Small intestine (tissue), 7 donors: ENCODE data around the gene MAP10. TPM values are rescaled to one million over a fixed set of nuclear protein-coding genes. Genes with fewer than 3 reads are reported as not detected.
"Not testable (repeated sequence)": the region's sequence is repeated elsewhere in the genome, so short reads cannot be mapped to it uniquely, and the experiment has no call there.

Source experiments
- DNase-seq, 2 donors: peaks; one replicate each; pipeline versions ENCODE4 v3.0.0 to v3.0.0-alpha.2; 2013
- FAIRE-seq: peaks from 2 replicates; lab custom pipeline; 2012; peaks lifted over from hg19 to GRCh38; lab: Jason Lieb, UNC
- H3K27ac ChIP-seq, 3 donors: one replicate each; pipeline ENCODE4 v1.5.1; 2013; ENCODE audit warnings: low read length in 2 of 3, mild to moderate bottlenecking in 2 of 3, control low read depth in 1 of 3, inconsistent platforms in 1 of 3, low read depth in 1 of 3, moderate library complexity in 1 of 3
- H3K27me3 ChIP-seq, 3 donors: one replicate each; pipeline ENCODE4 v1.6.1; 2013; ENCODE audit warnings: low read length in 3 of 3, inconsistent platforms in 1 of 3; ENCODE audit not compliant: control insufficient read depth in 3 of 3, insufficient read depth in 3 of 3
- H3K36me3 ChIP-seq, 3 donors: one replicate each; pipeline ENCODE4 v1.6.1; 2013; ENCODE audit warnings: low read length in 3 of 3, inconsistent platforms in 1 of 3, low read depth in 1 of 3, mild to moderate bottlenecking in 1 of 3, moderate library complexity in 1 of 3; ENCODE audit not compliant: control insufficient read depth in 3 of 3, insufficient read depth in 2 of 3
- H3K4me1 ChIP-seq, 3 donors: one replicate each; pipeline ENCODE4 v1.6.1; 2013; ENCODE audit warnings: low read length in 2 of 3, inconsistent platforms in 1 of 3, low read depth in 1 of 3, mild to moderate bottlenecking in 1 of 3, moderate library complexity in 1 of 3; ENCODE audit not compliant: control insufficient read depth in 3 of 3, insufficient read depth in 2 of 3
- H3K4me3 ChIP-seq, 3 donors: one replicate each; pipeline ENCODE4 v1.5.1; 2013; ENCODE audit warnings: low read length in 3 of 3, control low read depth in 1 of 3, inconsistent platforms in 1 of 3, low read depth in 1 of 3, mild to moderate bottlenecking in 1 of 3, moderate library complexity in 1 of 3
- H3K9me3 ChIP-seq, 2 donors: one replicate each; pipeline ENCODE4 v1.6.1; 2013; ENCODE audit warnings: low read depth in 1 of 2, low read length in 1 of 2; ENCODE audit not compliant: control insufficient read depth in 2 of 2, insufficient read depth in 1 of 2
- WGBS, 3 donors: extraction: QIAGEN DNeasy Blood & Tissue Kit; methylation state at CpG; one replicate each; pipeline ENCODE4 v1.1.7; 2013; 5-methylcytosine and 5-hydroxymethylcytosine counted together
- polyA plus RNA-seq, 4 donors: library from polyadenylated mRNA; stranded (reverse) in 3 of 4; unstranded in 1 of 4; fragments of 200-250 nt in 3 of 4; fragments of 120-200 nt in 1 of 4; gene quantifications; one replicate each; pipeline versions ENCODE4 v1.2.1 to v1.2.3, GENCODE V29; 2013
- donor health status: healthy with polysubstance abuse.
- donor health status: control.
- donor health status: control.
- donor health status: Bipolar disorder and iron deficiency.
- donor health status: healthy.

The MAP10 gene
- polyA plus RNA-seq, 4 donors: 0.27 to 4.0 (median 1.5) TPM

DNA sequence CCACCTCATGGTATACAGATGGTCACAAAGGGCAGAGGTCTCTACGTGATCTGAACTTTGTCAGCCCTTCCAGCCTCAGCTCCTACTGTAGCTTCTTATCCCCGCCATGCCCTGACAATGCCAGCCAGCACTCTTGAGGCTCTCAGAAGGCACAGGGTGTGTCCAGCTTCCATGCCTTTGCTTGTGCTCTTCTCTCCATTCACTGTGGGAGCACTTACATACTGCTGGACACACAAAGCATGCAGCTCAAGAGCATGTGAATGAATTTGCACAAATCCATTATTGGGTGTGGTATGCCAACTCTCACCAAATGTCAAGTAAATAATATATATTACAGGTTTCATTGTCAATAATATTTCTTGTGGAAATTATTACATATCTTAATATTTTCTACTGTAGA lies 36.4 kb upstream of the MAP10 start:
- H3K27ac ChIP-seq: no peak overlapping the region
- H3K4me3 ChIP-seq: no peak overlapping the region
- FAIRE-seq: no peak
- 53 to 81% (median 81%) methylated on average over 2 of the region's 2 CpGs for WGBS, 3 donors
- peaks cover 5 to 33% (median 17%) of the 10 kb centered on the region in 3 donors for H3K4me1 ChIP-seq
- peaks cover 0 to 6% of the 10 kb centered on the region in 2 donors for H3K9me3 ChIP-seq
- H3K36me3 ChIP-seq: no peaks in the 10 kb centered on the region
- no peak for DNase-seq
- peaks cover 0 to 2% (median 0%) of the 10 kb centered on the region in 3 donors for H3K27me3 ChIP-seq

DNA sequence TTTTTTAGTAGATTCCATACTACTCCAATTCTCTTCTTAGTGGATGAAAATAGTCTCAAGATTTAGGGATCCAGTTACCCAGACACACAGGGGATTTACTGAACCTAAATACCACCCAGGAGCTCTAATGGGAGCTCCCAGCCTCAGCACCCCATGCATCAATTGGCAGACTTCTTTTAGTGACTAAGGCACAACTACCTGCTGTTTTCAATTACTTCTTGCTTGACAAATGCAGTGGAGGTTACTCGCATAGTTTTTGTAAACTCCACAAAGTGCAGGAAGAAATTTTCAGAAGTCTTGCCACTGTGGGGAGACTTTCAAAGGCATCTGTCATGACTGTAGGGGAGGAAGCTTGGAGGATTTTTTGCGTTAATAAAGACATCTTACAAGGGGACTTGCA lies 35.5 kb upstream of the MAP10 start:
- Histone ChIP-seq H3K27ac (no peak overlapping the region), H3K9me3 (peaks cover 0 to 7% of the 10 kb centered on the region in 2 donors), H3K4me1 (peaks cover 5 to 28% (median 17%) of the 10 kb centered on the region in 3 donors), H3K36me3 (no peaks in the 10 kb centered on the region), H3K27me3 (peaks cover 0 to 2% (median 0%) of the 10 kb centered on the region in 3 donors), H3K4me3 (no peak overlapping the region)
- 83 to 93% (median 88%) methylated on average over 2 of the region's 2 CpGs for WGBS, 3 donors
- FAIRE-seq (no peak), DNase-seq (no peak)

- DNase-seq (no peak), FAIRE-seq (no peak)
- Histone ChIP-seq H3K4me1 (no peaks in the 10 kb centered on the region), H3K9me3 (peaks cover 0 to 7% of the 10 kb centered on the region in 2 donors), H3K27me3 (peaks cover 0 to 2% (median 0%) of the 10 kb centered on the region in 3 donors), H3K4me3 (no peak overlapping the region), H3K36me3 (no peaks in the 10 kb centered on the region), H3K27ac (no peak overlapping the region)
- 85 to 93% (median 88%) methylated on average over 9 of the region's 9 CpGs for WGBS, 3 donors
Measured at GRCh38 chr1:232773752-232774151, 31.5 kb upstream of the MAP10 start.

GRCh38 chr1:232776526-232777106 lies 28.6 kb upstream of the MAP10 start:
- H3K4me1 ChIP-seq: no peaks in the 10 kb centered on the region
- FAIRE-seq (no peak), DNase-seq (no peak)
- 39 to 65% (median 49%) methylated on average over 3 of the region's 3 CpGs for WGBS, 3 donors
- peaks cover 0 to 7% of the 10 kb centered on the region in 2 donors for H3K9me3 ChIP-seq
- no peaks in the 10 kb centered on the region for H3K36me3 ChIP-seq
- H3K4me3 ChIP-seq: no peak overlapping the region
- peaks cover 0 to 2% (median 0%) of the 10 kb centered on the region in 3 donors for H3K27me3 ChIP-seq
- H3K27ac ChIP-seq: no peak overlapping the region

- no peak for FAIRE-seq
- Histone ChIP-seq H3K27me3 (no peaks in the 10 kb centered on the region), H3K36me3 (no peaks in the 10 kb centered on the region), H3K9me3 (no peaks in the 10 kb centered on the region), H3K27ac (no peak overlapping the region), H3K4me3 (no peak overlapping the region), H3K4me1 (no peaks in the 10 kb centered on the region)
- no peak for DNase-seq
- 92 to 95% (median 94%) methylated on average over 9 of the region's 9 CpGs for WGBS, 3 donors
Measured at GRCh38 chr1:232780354-232780753, 24.9 kb upstream of the MAP10 start.

DNA sequence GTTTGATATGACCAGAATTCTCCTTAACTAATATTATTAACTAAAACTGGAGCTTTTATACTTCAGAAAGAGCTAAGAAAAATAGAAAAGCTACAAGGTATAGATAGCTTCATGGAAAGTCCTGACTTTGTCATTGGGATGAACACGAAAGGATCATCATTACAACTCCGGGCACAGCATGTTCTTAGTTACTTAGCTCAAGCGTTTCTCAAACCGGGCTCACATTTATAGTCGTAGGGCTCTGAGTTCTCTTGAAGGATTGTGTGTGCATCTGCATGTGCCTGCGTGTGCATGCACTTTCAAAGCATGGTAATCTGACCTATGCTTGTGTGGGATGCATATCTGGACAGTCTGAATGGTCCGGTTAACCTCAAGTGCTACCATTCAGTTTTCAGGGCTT lies 20.4 kb upstream of the MAP10 start:
- no peak for FAIRE-seq
- 87 to 94% (median 91%) methylated on average over 7 of the region's 7 CpGs for WGBS, 3 donors
- H3K4me1 ChIP-seq: no peaks in the 10 kb centered on the region
- no peak for DNase-seq
- H3K9me3 ChIP-seq: no peaks in the 10 kb centered on the region
- no peak overlapping the region for H3K4me3 ChIP-seq
- H3K36me3 ChIP-seq: no peaks in the 10 kb centered on the region
- H3K27ac ChIP-seq: no peak overlapping the region
- no peaks in the 10 kb centered on the region for H3K27me3 ChIP-seq

- H3K4me3 ChIP-seq, H3K36me3 ChIP-seq, DNase-seq, FAIRE-seq, H3K27me3 ChIP-seq, H3K27ac ChIP-seq, H3K4me1 ChIP-seq, H3K9me3 ChIP-seq: not testable (repeated sequence)
- 100% methylated on average over 1 of the region's 1 CpG; no CpG with 5 or more reads in 1 of the 3 donors for WGBS, 3 donors
Measured at GRCh38 chr1:232785630-232786029, 19.6 kb upstream of the MAP10 start.

DNA sequence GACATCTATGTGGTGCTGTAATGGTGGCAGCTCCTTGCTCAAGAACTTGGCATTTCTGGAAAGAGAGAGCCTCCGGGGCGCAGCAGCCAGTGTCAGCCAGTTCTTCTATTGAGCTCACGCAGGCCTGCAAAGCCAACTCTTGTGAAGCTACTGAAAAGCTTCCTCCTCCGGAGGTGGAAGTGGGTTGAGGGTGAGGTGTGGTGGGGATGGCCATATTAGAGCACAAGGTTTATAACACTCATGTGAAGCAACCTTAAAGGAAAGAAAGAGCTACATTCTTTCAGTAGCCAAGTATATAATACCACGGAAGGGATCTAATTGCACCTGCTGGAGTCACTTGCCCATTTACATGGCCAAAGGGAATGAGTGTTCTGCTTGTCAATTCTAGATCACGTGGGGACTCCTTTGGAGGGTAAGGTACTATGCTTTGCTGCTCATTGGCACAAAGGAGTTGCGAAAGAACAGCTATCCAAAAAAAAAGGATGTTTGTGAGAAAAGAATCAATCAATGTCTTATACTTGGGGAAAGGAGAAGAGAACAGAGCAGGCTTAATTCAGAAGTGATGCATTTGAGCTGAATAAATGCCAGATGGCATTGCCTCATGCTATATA lies 18.3 kb upstream of the MAP10 start:
- Histone ChIP-seq H3K4me1 (peaks cover 0 to 2% (median 0%) of the 10 kb centered on the region in 3 donors), H3K27me3 (no peaks in the 10 kb centered on the region), H3K36me3 (no peaks in the 10 kb centered on the region), H3K4me3 (no peak overlapping the region), H3K9me3 (no peaks in the 10 kb centered on the region), H3K27ac (no peak overlapping the region)
- 70 to 84% (median 80%) methylated on average over 7 of the region's 7 CpGs for WGBS, 3 donors
- DNase-seq (peak in 1 of 2 donors; percentile 21), FAIRE-seq (no peak)
